Measurements from ENCODE around the gene WDR7. TPM values are rescaled to one million over a fixed set of nuclear protein-coding genes. Genes with fewer than 3 reads are reported as not detected.
A peak's percentile ranks its signal among the peaks of the same experiment; 100 is the strongest.
"Not testable (repeated sequence)": the region's sequence is repeated elsewhere in the genome, so short reads cannot be mapped to it uniquely, and the experiment has no call there.

The WDR7 gene
- total RNA-seq, 3 donors from 2014 or later: 21.2 to 22.3 (median 22.1) TPM

- ATAC-seq (no peak), DNase-seq (no peak)
Observed at GRCh38 chr18:56645415-56646016, 5.6 kb upstream of the WDR7 start.

DNA sequence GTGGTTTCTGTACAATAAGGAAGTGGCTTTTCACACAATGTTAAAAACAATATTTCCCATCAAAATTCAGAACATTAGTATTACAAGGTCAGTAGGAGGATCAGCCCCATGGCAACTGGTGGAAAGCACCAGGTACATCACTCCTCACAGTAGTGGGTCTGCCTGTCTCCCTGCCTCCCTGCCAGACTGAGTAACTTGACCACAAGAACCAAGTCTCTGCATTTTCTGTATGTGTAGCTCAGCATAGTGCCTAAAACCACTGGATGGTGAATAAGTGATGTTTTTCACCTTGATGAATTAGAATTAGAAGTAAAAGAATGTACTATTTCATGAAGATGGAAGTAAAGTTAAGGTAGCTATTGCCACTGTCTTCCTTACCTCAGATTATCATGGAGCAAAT is 4.1 kb upstream of the WDR7 start:
- no peak for ATAC-seq
- Mint-ChIP-seq H3K9me3 (no peaks in the 10 kb centered on the region), H3K4me1 (ENCODE audit: low read depth) (peaks cover 18% of the 10 kb centered on the region), H3K4me3 (no peak overlapping the region), H3K27me3 (ENCODE audit: low read depth) (no peaks in the 10 kb centered on the region), H3K36me3 (ENCODE audit: insufficient read depth) (no peaks in the 10 kb centered on the region)
- no peak for DNase-seq

More at GRCh38 chr18:56645415-56646016, 5.6 kb upstream of the WDR7 start:
- H3K36me3 Mint-ChIP-seq (ENCODE audit: insufficient read depth): no peaks in the 10 kb centered on the region
- H3K4me1 Mint-ChIP-seq (ENCODE audit: low read depth): peaks cover 10% of the 10 kb centered on the region
- no peak overlapping the region for H3K4me3 Mint-ChIP-seq
- no peaks in the 10 kb centered on the region for H3K9me3 Mint-ChIP-seq
- H3K27me3 Mint-ChIP-seq (ENCODE audit: low read depth): no peaks in the 10 kb centered on the region

- DNase-seq: no peak
- no peaks in the 10 kb centered on the region for H3K36me3 Mint-ChIP-seq (ENCODE audit: insufficient read depth)
- H3K4me1 Mint-ChIP-seq (ENCODE audit: low read depth): peaks cover 28% of the 10 kb centered on the region
- ATAC-seq: no peak
- H3K4me3 Mint-ChIP-seq: no peak overlapping the region
- H3K27me3 Mint-ChIP-seq (ENCODE audit: low read depth): no peaks in the 10 kb centered on the region
- no peaks in the 10 kb centered on the region for H3K9me3 Mint-ChIP-seq
Observed at GRCh38 chr18:56647951-56648893, 2.9 kb upstream of the WDR7 start.

GRCh38 chr18:56649996-56650395 is 1.2 kb upstream of the WDR7 start:
- Mint-ChIP-seq H3K4me3 (no peak overlapping the region), H3K27me3 (ENCODE audit: low read depth) (no peaks in the 10 kb centered on the region), H3K36me3 (ENCODE audit: insufficient read depth) (peaks cover 4% of the 10 kb centered on the region), H3K9me3 (no peaks in the 10 kb centered on the region), H3K4me1 (ENCODE audit: low read depth) (peaks cover 45% of the 10 kb centered on the region)
- no peak for ATAC-seq
- no peak for DNase-seq

- ATAC-seq (no peak), DNase-seq (no peak)
- Mint-ChIP-seq H3K9me3 (no peaks in the 10 kb centered on the region), H3K4me3 (peak overlapping the region; percentile 90), H3K27me3 (ENCODE audit: low read depth) (no peaks in the 10 kb centered on the region), H3K36me3 (ENCODE audit: insufficient read depth) (peaks cover 4% of the 10 kb centered on the region), H3K4me1 (ENCODE audit: low read depth) (peaks cover 59% of the 10 kb centered on the region)
Observed at GRCh38 chr18:56651771-56652092, 573 bp downstream of the WDR7 start.

DNA sequence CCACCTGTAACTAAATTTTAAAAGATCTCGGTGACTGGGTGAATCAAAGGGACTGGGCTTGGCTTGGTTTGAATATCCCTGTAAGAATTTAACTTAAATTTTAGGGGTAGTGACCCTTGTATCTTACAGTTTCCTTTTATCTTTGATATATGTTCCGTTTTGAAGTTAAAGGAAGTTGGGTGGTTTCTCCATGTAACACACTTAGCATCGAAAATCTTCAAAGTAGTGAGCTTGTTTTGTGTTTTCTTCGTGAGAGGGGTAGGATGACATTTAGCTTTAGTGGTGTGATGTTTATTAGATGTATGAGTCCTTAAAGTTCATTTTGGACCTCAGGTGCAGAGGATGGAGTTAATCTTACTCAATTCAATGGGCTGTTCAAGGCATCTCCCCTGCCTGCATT is 1.6 kb downstream of the WDR7 start:
- Mint-ChIP-seq H3K36me3 (ENCODE audit: insufficient read depth) (peaks cover 5% of the 10 kb centered on the region), H3K27me3 (ENCODE audit: low read depth) (no peaks in the 10 kb centered on the region), H3K9me3 (no peaks in the 10 kb centered on the region), H3K4me1 (ENCODE audit: low read depth) (peaks cover 52% of the 10 kb centered on the region), H3K4me3 (peak overlapping the region; percentile 90)
- ATAC-seq (no peak), DNase-seq (no peak)

- not testable (repeated sequence) for H3K9me3 Mint-ChIP-seq; ATAC-seq; DNase-seq; H3K36me3 Mint-ChIP-seq (ENCODE audit: insufficient read depth); H3K27me3 Mint-ChIP-seq (ENCODE audit: low read depth); H3K4me3 Mint-ChIP-seq
- H3K4me1 Mint-ChIP-seq (ENCODE audit: low read depth): peaks cover 53% of the 10 kb centered on the region
Observed at GRCh38 chr18:56654280-56654679, 3.1 kb downstream of the WDR7 start.

GRCh38 chr18:56658261-56658660 is 7.1 kb downstream of the WDR7 start:
- Mint-ChIP-seq H3K36me3 (ENCODE audit: insufficient read depth) (peaks cover 16% of the 10 kb centered on the region), H3K27me3 (ENCODE audit: low read depth) (no peaks in the 10 kb centered on the region), H3K9me3 (no peaks in the 10 kb centered on the region), H3K4me3 (no peak overlapping the region), H3K4me1 (ENCODE audit: low read depth) (peaks cover 53% of the 10 kb centered on the region)
- DNase-seq (no peak), ATAC-seq (no peak)

DNA sequence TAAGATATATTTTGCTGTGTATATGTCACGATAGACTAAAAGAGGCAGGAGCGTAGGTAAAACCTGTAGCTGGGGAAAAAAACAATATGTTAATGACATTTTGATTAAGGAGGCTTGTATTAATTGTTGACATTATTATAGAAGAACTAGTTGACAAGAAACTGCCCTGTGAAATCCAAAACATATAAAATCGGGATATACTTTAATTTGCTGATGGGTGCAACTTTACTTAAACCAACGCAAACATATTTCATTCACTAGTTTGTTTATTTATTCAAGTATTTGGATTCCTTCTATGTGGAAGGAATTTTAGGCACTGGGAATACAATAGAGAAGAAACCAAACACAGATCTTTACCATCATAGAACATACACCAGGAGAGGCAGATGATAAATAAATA is 8.0 kb downstream of the WDR7 start:
- DNase-seq: no peak
- H3K27me3 Mint-ChIP-seq (ENCODE audit: low read depth): no peaks in the 10 kb centered on the region

DNA sequence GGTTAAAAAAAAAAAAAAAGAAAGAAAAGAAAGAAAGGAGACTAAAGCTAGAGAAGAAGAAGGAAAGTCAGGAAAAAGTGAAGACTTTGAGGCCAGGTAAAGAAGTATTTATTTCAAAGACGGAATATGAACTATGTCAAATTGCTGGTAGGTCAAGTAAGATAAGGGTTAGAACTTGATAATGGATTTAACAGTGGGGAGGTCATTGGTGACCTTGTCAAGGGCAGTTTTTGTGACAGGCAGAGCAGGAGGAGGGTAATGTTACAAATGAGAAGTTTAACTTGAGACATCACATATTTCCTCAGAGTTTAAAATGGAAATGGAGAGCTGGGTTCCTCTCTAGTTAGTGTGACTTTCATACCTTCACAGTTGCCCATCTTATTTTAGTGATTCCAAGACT is 9.5 kb downstream of the WDR7 start:
- Mint-ChIP-seq H3K27me3 (ENCODE audit: low read depth) (no peaks in the 10 kb centered on the region), H3K36me3 (ENCODE audit: insufficient read depth) (peaks cover 12% of the 10 kb centered on the region), H3K4me3 (no peak overlapping the region), H3K9me3 (no peaks in the 10 kb centered on the region), H3K4me1 (ENCODE audit: low read depth) (peaks cover 33% of the 10 kb centered on the region)
- DNase-seq (no peak), ATAC-seq (no peak)

More for the DNA sequence above, 8.0 kb downstream of the WDR7 start:
- no peak overlapping the region for H3K4me3 Mint-ChIP-seq
- peaks cover 12% of the 10 kb centered on the region for H3K36me3 Mint-ChIP-seq (ENCODE audit: insufficient read depth)
- no peak for ATAC-seq
- peaks cover 44% of the 10 kb centered on the region for H3K4me1 Mint-ChIP-seq (ENCODE audit: low read depth)
- H3K9me3 Mint-ChIP-seq: no peaks in the 10 kb centered on the region

DNA sequence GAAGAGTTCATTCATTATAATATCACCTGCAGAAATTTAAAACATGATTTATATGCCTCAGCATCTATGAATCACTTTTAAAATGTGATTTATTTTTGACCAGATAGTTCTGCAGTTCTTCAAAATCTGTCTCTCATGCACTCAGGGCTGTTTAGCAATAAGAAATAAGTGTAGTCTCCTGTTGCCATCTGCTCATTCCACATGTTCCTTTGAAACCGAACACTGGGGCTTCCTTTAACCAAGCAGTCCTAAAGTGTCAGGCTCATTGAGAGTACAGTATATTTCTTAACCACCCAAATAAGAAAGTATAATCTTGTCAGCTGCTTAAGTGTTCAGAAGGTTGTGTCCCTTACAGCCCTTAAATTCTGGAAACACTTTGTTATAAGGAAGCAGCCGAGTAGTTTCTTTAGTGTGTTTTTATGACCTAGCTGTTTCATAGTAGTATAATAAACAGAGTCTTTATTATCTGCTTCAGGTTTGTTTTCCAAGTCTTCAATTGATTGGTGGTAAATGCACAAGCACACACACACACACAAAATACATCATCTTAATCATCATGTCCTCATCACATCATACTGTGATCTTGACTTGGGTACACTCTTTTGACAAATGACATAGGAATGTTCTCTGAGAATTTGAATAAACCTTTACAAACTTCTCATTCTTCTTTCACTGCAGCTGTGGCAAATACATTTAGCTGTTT is 10.4 kb downstream of the WDR7 start:
- H3K4me3 Mint-ChIP-seq: no peak overlapping the region
- no peaks in the 10 kb centered on the region for H3K27me3 Mint-ChIP-seq (ENCODE audit: low read depth)
- ATAC-seq (no peak), DNase-seq (no peak)
- H3K36me3 Mint-ChIP-seq (ENCODE audit: insufficient read depth): peaks cover 12% of the 10 kb centered on the region
- no peaks in the 10 kb centered on the region for H3K9me3 Mint-ChIP-seq
- peaks cover 26% of the 10 kb centered on the region for H3K4me1 Mint-ChIP-seq (ENCODE audit: low read depth)

DNA sequence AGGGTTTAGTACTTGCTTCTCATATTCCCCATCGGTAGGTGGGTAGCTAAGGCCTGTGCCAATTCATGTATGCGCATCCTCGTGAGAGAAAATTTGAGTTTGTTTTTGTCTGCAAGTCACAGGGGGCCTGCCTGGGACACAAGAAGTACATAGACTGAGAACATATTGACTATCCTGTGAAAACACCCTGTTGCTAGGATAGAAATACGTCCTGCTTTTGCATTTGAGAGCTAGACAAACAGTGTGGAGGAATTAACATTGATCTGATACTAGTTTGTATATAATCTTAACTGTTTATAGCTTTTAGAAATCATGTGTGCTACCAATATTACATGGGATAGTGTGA is 10.9 kb downstream of the WDR7 start:
- H3K27me3 Mint-ChIP-seq (ENCODE audit: low read depth): no peaks in the 10 kb centered on the region
- no peaks in the 10 kb centered on the region for H3K9me3 Mint-ChIP-seq
- no peak for DNase-seq
- peaks cover 13% of the 10 kb centered on the region for H3K36me3 Mint-ChIP-seq (ENCODE audit: insufficient read depth)
- no peak for ATAC-seq
- peaks cover 27% of the 10 kb centered on the region for H3K4me1 Mint-ChIP-seq (ENCODE audit: low read depth)
- no peak overlapping the region for H3K4me3 Mint-ChIP-seq

DNA sequence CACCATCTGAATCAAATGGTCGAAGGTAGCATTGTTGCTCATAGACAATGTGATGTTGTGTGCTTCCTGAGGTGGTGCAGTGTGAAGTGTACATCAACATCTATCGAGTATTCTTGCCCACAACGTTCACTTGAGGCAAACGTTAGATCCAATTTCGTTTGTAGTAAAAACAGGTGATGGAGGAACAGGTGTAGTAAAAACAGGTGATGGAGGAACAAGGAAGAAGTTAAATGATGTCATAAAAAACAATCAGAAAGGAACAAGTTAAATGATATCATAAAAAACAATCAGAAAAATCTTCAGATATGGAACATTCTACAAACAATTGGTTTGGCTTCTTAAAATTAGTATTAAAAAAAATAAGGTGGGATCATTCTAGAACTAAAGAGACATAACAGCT is 11.3 kb downstream of the WDR7 start:
- ATAC-seq (no peak), DNase-seq (no peak)
- peaks cover 31% of the 10 kb centered on the region for H3K4me1 Mint-ChIP-seq (ENCODE audit: low read depth)
- peaks cover 14% of the 10 kb centered on the region for H3K36me3 Mint-ChIP-seq (ENCODE audit: insufficient read depth)
- no peak overlapping the region for H3K4me3 Mint-ChIP-seq
- H3K27me3 Mint-ChIP-seq (ENCODE audit: low read depth): no peaks in the 10 kb centered on the region
- H3K9me3 Mint-ChIP-seq: no peaks in the 10 kb centered on the region

- Mint-ChIP-seq H3K27me3 (ENCODE audit: low read depth) (no peaks in the 10 kb centered on the region), H3K4me1 (ENCODE audit: low read depth) (peaks cover 34% of the 10 kb centered on the region), H3K36me3 (ENCODE audit: insufficient read depth) (peaks cover 13% of the 10 kb centered on the region), H3K9me3 (no peaks in the 10 kb centered on the region), H3K4me3 (no peak overlapping the region)
- DNase-seq (no peak), ATAC-seq (no peak)
Observed at GRCh38 chr18:56662902-56663301, 11.7 kb downstream of the WDR7 start.

DNA sequence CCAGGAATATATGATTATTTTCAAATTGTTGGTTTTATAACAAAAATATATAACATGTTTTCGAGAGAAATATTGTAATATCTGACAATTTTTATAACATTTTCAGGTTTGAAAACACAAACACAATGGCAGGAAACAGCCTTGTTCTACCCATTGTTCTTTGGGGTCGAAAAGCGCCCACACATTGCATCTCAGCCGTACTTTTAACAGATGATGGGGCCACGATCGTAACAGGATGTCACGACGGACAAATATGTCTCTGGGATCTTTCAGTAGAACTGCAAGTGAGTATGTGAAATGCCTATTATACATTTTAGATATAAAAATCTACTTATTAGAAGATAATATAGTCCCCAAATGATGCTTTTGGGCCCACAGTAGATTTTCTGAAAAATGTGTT is 21.2 kb downstream of the WDR7 start:
- no peak overlapping the region for H3K4me3 Mint-ChIP-seq
- H3K27me3 Mint-ChIP-seq (ENCODE audit: low read depth): no peaks in the 10 kb centered on the region
- peaks cover 30% of the 10 kb centered on the region for H3K4me1 Mint-ChIP-seq (ENCODE audit: low read depth)
- peaks cover 17% of the 10 kb centered on the region for H3K36me3 Mint-ChIP-seq (ENCODE audit: insufficient read depth)
- DNase-seq: no peak
- no peak for ATAC-seq
- no peaks in the 10 kb centered on the region for H3K9me3 Mint-ChIP-seq
